Measurements from ENCODE around the gene SEMA5A.

DNA sequence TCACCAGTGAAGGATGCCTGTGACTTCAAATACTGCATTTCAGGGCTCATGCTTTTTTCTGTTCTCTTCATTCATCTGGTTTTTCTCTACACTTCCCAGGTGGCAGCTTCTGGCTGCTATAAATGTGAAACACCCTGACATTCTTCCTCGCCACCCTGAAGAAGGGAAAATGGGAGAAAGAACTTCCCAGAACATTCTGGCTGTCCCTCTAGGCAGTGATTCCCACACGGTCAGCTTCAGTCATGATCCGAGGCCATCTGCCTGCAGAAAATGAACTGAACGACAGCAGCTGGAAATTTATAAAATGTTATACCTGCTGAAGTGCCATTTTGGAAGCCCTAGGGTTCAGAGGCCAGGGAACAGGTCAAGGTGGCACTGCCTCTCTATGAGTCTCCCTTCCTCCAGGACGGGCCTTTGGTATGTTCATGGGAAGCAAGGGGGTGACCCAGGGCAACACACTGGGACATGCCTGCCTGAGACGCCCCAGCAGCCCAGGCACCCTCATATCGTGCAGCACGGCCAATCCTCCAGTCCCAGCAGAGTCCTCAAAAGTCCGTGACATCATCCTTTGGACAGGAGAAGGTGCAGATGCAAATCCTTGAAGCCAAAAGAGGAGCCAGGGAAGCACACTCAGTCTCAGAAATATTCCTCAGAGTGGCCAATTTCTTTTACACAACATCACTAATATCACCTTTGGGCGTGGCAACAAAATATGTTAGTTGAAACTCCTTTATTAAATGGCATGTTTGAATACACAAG lies 107.1 kb downstream of the SEMA5A start:
- TF ChIP-seq EP300 (IDR thresholded peaks at IDR 0.05; ENCODE audit: low read depth) = no peak
- TF ChIP-seq CTCF (IDR thresholded peaks at IDR 0.05) = no peak
